GM12892 (cell line): ENCODE measurements around the gene NOXO1.
A peak's percentile ranks its signal among the peaks of the same experiment; 100 is the strongest.

Experiments used
- DNase-seq: peaks from one replicate; pipeline ENCODE4 v3.0.0; 2011; ENCODE audit not compliant: insufficient read length
- FAIRE-seq: peaks from 2 replicates; lab custom pipeline; 2011; peaks lifted over from hg19 to GRCh38; lab: Jason Lieb, UNC
- POLR2A ChIP-seq: IDR thresholded peaks from 2 replicates; pipeline ENCODE4 v1.6.1; 2011; ENCODE audit warnings: low read depth, low read length, control low read depth
- POLR2AphosphoS5 ChIP-seq: IDR thresholded peaks from 2 replicates; pipeline ENCODE4 v1.6.1; 2011; ENCODE audit warnings: low read depth, low read length, control low read depth
- TAF1 ChIP-seq: IDR thresholded peaks from 2 replicates; pipeline ENCODE4 v1.6.1; 2011; ENCODE audit warnings: low read depth, mild to moderate bottlenecking, control low read depth, low read length, borderline replicate concordance

NOXO1 gene

GRCh38 chr16:2002406-2003230, 21.3 kb upstream of the NOXO1 start:
- TF ChIP-seq POLR2A (no peak), POLR2AphosphoS5 (peak; percentile 8; the same call in 1 of the 2 replicates)
- no peak for FAIRE-seq
- no peak for DNase-seq

- TF ChIP-seq POLR2A, result no peak
- TF ChIP-seq POLR2AphosphoS5, result no peak; the same call in 1 of the 2 replicates
- TF ChIP-seq TAF1, result no peak
- FAIRE-seq, result no peak
Observed at GRCh38 chr16:2001456-2002355, 20.4 kb upstream of the NOXO1 start.

GRCh38 chr16:2001035-2001434, 19.8 kb upstream of the NOXO1 start:
- DNase-seq, result no peak
- FAIRE-seq, result no peak
- TF ChIP-seq POLR2AphosphoS5, result no peak; the same call in 1 of the 2 replicates
- no peak for TF ChIP-seq TAF1
- TF ChIP-seq POLR2A, result no peak

More at GRCh38 chr16:2001456-2002355, 20.4 kb upstream of the NOXO1 start:
- no peak for DNase-seq

DNA sequence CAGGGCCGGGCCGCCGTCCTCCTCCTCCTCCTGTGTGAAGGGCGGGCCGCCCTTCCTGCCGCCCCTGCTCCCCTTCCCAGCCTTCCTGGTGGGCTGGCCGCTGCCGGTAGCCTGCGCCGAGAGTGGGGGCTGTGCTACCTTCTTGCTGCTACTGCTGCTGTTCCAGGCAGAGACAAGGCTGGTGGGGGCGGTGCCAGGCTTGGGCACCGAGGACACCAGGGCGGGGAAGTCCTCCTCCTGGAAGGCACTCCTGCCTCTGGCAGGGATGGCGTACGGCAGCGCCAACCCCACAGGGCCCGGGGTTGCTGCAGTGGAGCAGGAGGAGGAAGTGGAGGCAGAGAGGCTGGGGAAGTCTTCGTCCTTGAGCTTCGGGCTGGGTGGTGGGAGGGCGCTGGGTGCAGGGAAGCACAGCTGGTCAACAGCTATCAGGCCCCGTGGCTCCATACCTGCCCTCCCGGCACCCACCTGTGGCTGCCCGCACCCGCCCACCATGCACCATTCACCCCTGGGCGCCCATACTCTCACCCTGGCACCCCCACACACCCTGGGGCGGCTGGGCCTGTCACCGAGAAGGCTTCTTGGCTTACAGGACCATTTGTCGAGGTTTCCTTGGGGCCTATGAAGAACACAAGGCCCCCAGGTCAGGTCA, 18.7 kb upstream of the NOXO1 start:
- DNase-seq (no peak), FAIRE-seq (no peak)
- TF ChIP-seq TAF1 (no peak), POLR2AphosphoS5 (no peak), POLR2A (no peak; the same call in 1 of the 2 replicates)

GRCh38 chr16:1998852-1999801, 17.9 kb upstream of the NOXO1 start:
- FAIRE-seq (no peak), DNase-seq (no peak)
- TF ChIP-seq POLR2AphosphoS5 (peak; percentile 18; the same call in 1 of the 2 replicates), TAF1 (no peak), POLR2A (no peak; the same call in 1 of the 2 replicates)

GRCh38 chr16:1998360-1998835, 17.1 kb upstream of the NOXO1 start:
- no peak for DNase-seq
- no peak for FAIRE-seq
- no peak for TF ChIP-seq TAF1
- no peak for TF ChIP-seq POLR2A
- no peak for TF ChIP-seq POLR2AphosphoS5

DNA sequence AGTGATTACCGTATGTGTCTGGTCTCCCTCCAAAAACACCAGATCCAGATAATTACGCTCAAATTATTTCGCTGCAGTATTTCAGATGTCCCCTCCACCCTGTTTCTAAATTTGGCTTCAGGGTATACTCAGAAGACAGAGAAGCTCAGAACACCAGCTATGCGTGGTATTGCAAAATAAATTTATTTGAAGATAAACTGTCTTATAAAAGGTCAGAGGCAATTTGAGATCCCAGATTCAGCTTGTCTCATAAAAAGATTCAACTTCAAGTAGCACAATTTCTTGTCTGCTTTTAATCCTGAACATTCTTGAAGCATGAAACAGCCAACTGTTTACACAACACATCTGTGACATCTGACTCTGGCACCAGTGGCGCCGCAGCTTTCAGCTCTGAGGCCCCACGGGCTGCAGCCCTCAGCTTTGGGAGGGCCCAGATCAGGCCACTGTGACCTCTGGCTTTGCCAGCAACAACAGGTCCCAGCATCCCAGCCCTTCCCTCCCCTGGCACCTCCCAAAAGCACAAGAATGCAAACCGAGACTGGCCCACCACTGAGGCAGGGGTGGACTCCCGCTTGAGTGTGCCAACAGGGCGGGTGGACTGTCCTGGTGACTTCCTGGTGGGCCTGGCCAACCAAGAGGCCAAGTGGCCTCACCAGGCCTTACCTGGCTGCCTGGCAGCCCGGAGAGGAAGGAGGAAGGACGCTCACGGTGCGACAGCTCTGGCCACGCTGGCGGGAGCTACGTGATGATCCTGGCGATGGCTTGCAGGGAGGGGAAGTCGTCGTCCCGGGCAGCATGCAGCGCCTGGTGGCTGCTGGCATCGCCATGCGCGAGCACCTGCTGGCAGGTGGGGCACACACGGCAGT, 16.5 kb upstream of the NOXO1 start:
- TF ChIP-seq TAF1 (no peak), POLR2A (0 out of 2 replicates have a peak, but pooled peaks have one; percentile 2), POLR2AphosphoS5 (no peak)
- no peak for FAIRE-seq
- no peak for DNase-seq

DNA sequence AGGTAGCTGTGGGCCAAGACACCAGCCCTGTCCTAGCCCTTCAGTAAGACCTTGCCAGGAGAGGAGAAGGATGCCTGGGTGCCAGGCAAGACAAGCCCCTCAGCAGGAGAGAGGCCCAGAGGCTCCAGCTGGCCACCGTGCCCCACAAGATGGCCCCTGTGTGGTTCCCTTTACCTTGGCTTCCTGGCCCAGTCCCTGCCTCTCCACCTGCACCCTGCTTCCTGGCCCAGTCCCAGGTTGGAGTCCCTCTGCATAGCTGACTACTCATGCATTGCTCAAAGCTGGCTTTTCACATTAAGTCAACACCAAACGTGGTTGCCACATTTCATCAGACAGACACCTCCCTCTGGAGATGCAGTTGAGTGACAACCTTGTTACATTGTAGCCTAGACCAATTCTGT, 12.5 kb upstream of the NOXO1 start:
- FAIRE-seq (no peak), DNase-seq (no peak)
- TF ChIP-seq POLR2A, result no peak
- no peak for TF ChIP-seq POLR2AphosphoS5
- TF ChIP-seq TAF1, result no peak

DNA sequence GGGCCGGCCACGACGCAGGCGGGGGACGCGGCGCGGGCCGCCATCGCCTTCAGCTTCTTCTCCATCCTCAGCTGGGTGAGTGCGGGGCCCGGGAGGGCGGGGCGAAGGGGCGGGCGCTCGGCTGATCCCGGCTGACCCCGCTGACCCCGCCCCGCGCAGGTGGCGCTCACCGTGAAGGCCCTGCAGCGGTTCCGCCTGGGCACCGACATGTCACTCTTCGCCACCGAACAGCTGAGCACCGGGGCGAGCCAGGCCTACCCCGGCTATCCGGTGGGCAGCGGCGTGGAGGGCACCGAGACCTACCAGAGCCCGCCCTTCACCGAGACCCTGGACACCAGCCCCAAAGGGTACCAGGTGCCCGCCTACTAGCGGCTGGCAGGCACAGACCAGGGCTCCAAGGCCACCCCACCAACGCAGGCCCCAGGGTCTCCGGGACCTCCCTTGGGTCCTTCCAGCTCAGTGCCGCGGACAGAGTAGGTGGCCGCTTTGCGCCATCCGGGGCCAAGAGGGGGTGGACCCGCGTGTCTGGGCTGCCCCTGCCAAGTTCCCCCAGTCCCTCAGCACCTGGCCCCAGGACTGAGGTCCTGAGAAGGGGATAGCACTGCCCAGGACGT, 11.5 kb upstream of the NOXO1 start:
- FAIRE-seq, result no peak
- no peak for DNase-seq
- TF ChIP-seq POLR2AphosphoS5, result no peak
